ENCODE results near the gene AHSA1. TPM values are rescaled to one million over a fixed set of nuclear protein-coding genes. Genes with fewer than 3 reads are reported as not detected.

Gene AHSA1
- total RNA-seq, 1 donor from 2014 or later = 74.7 TPM

GRCh38 chr14:77478796-77479195, 20.9 kb downstream of the AHSA1 start:
- no peaks in the 10 kb centered on the region for H3K9me3 Mint-ChIP-seq (ENCODE audit: unreplicated experiment)
- no peak overlapping the region for H3K27ac Mint-ChIP-seq (ENCODE audit: unreplicated experiment)
- H3K36me3 Mint-ChIP-seq (ENCODE audit: low read depth, unreplicated experiment) = no peaks in the 10 kb centered on the region
- no peak for DNase-seq (ENCODE audit: low spot score)
- no peaks in the 10 kb centered on the region for H3K4me1 Mint-ChIP-seq (ENCODE audit: unreplicated experiment)
- no peak overlapping the region for H3K4me3 Mint-ChIP-seq (ENCODE audit: unreplicated experiment)
- no peak for TF ChIP-seq CTCF (IDR thresholded peaks at IDR 0.05; ENCODE audit: unreplicated experiment)
- H3K27me3 Mint-ChIP-seq (ENCODE audit: unreplicated experiment) = peaks cover 4% of the 10 kb centered on the region

DNA sequence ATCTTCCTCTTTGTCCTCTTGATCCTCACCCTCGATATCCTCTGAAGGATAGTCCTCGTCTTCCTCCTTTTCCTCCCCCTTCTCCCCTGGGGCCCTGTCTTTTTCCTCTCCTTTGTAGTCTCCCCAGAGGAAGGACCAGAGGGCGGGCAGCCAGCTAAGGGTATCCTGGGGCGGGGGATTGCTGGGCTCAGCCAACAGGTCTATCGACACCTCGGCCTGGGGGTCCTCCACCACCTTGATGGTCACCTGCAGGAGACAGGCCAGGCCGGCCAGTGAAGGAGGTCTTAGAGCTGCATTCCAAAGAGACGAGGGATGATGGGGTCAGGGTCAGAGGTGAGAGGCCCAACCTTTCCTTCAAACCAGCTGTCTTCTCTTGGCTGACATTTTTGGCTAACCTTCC, 24.5 kb downstream of the AHSA1 start:
- no peak for TF ChIP-seq CTCF (IDR thresholded peaks at IDR 0.05; ENCODE audit: unreplicated experiment)
- Mint-ChIP-seq H3K4me3 (ENCODE audit: unreplicated experiment) (no peak overlapping the region), H3K36me3 (ENCODE audit: low read depth, unreplicated experiment) (no peaks in the 10 kb centered on the region)

DNA sequence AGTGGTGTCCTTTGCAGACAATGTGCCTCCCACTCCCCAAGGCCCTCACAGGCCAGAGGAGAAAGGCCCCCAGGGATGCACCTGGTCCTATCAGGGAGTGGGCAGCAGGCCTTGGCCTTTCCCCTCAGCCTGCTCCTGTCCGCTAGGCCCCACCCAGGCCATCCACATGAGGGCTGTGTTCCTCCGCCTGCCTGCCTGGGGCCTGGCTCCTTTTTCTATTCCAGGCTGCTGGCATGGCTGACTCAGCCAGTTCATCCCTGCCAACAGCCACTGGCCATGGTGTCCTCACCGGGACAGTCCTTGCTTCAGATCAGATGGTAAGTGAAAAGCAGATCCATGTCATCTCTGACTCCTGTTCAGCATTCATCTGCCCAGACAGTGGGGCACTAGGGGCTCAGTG, 27.4 kb downstream of the AHSA1 start:
- no peak for TF ChIP-seq CTCF (IDR thresholded peaks at IDR 0.05; ENCODE audit: unreplicated experiment)
- no peak overlapping the region for H3K4me3 Mint-ChIP-seq (ENCODE audit: unreplicated experiment)
- no peaks in the 10 kb centered on the region for H3K4me1 Mint-ChIP-seq (ENCODE audit: unreplicated experiment)
- no peak overlapping the region for H3K27ac Mint-ChIP-seq (ENCODE audit: unreplicated experiment)
- DNase-seq (ENCODE audit: low spot score) = no peak
- no peaks in the 10 kb centered on the region for H3K9me3 Mint-ChIP-seq (ENCODE audit: unreplicated experiment)
- peaks cover 3% of the 10 kb centered on the region for H3K27me3 Mint-ChIP-seq (ENCODE audit: unreplicated experiment)
- H3K36me3 Mint-ChIP-seq (ENCODE audit: low read depth, unreplicated experiment) = no peaks in the 10 kb centered on the region

More for the DNA sequence above, 24.5 kb downstream of the AHSA1 start:
- DNase-seq (ENCODE audit: low spot score) = no peak
- Mint-ChIP-seq H3K27me3 (ENCODE audit: unreplicated experiment) (peaks cover 3% of the 10 kb centered on the region), H3K9me3 (ENCODE audit: unreplicated experiment) (no peaks in the 10 kb centered on the region), H3K27ac (ENCODE audit: unreplicated experiment) (no peak overlapping the region), H3K4me1 (ENCODE audit: unreplicated experiment) (no peaks in the 10 kb centered on the region)

DNA sequence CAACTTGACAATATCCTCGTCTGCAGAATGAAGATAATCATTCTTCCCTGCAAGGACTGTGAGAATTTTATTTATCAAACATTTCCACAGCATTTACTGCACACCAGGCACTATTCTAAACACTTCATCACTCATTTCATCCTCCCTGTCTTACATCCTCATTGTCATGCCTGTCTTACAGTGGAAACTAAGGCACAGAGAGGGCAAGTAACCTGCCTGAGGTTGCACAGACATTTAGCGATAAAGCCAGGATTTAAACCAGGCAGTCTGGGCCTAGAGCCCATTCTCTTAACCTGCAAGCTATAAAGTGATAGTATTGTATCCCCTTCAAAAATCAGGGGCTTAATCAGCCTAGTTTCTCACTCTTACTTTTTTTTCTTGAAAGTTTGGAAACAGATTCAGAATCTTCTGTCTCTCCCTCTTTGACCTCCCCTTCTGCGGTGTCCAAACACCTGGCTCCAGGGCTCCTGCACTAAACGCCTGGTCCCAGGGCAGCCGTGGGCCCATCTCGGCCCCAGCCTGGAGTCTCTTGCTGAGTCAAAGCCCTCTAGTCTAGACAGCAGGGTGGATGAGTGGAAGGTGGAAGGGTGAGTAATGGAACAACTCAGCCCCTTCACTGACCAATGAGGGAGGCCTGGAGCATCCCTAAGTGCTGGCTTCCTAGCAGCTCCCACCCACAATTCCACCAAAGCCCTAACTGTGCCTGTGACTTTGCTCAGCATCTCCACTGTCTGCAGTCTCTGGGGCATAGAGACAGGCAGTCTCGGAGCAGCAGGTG, 28.2 kb downstream of the AHSA1 start:
- Mint-ChIP-seq H3K9me3 (ENCODE audit: unreplicated experiment) (no peaks in the 10 kb centered on the region), H3K4me3 (ENCODE audit: unreplicated experiment) (no peak overlapping the region), H3K27ac (ENCODE audit: unreplicated experiment) (no peak overlapping the region), H3K27me3 (ENCODE audit: unreplicated experiment) (peaks cover 5% of the 10 kb centered on the region), H3K36me3 (ENCODE audit: low read depth, unreplicated experiment) (no peaks in the 10 kb centered on the region), H3K4me1 (ENCODE audit: unreplicated experiment) (no peaks in the 10 kb centered on the region)
- DNase-seq (ENCODE audit: low spot score) = no peak
- TF ChIP-seq CTCF (IDR thresholded peaks at IDR 0.05; ENCODE audit: unreplicated experiment) = no peak

- no peak for DNase-seq (ENCODE audit: low spot score)
- H3K27ac Mint-ChIP-seq (ENCODE audit: unreplicated experiment) = no peak overlapping the region
- peaks cover 3% of the 10 kb centered on the region for H3K27me3 Mint-ChIP-seq (ENCODE audit: unreplicated experiment)
- H3K4me1 Mint-ChIP-seq (ENCODE audit: unreplicated experiment) = no peaks in the 10 kb centered on the region
- no peak overlapping the region for H3K4me3 Mint-ChIP-seq (ENCODE audit: unreplicated experiment)
- H3K36me3 Mint-ChIP-seq (ENCODE audit: low read depth, unreplicated experiment) = no peaks in the 10 kb centered on the region
- H3K9me3 Mint-ChIP-seq (ENCODE audit: unreplicated experiment) = no peaks in the 10 kb centered on the region
- no peak for TF ChIP-seq CTCF (IDR thresholded peaks at IDR 0.05; ENCODE audit: unreplicated experiment)
These were observed 30.7 kb downstream of the AHSA1 start for GRCh38 chr14:77488558-77488957.

Data from endothelial cell (in vitro differentiated cells).